HG02642 (cell line): ENCODE data around the gene NFATC3.

Experiments used
- ATAC-seq: cut with Tn5 transposase; IDR thresholded peaks from one replicate; pipeline ENCODE4 v1.9.1; 2021; ENCODE audit warnings: mild to moderate bottlenecking; ENCODE audit not compliant: unreplicated experiment, poor library complexity

Gene NFATC3

GRCh38 chr16:68072038-68072695 is 13.0 kb upstream of the NFATC3 start:
- ATAC-seq = no peak

- peak; percentile 2 for ATAC-seq
These were observed 11.0 kb upstream of the NFATC3 start for GRCh38 chr16:68073902-68074760.

GRCh38 chr16:68074850-68075555 is 10.2 kb upstream of the NFATC3 start:
- peak; percentile 73 for ATAC-seq

GRCh38 chr16:68075980-68076379 is 9.2 kb upstream of the NFATC3 start:
- ATAC-seq = no peak

- ATAC-seq = no peak
These were observed 8.6 kb upstream of the NFATC3 start for GRCh38 chr16:68076560-68076959.

- ATAC-seq = no peak
These were observed 7.1 kb upstream of the NFATC3 start for GRCh38 chr16:68077866-68078700.

- ATAC-seq = no peak
These were observed 6.3 kb upstream of the NFATC3 start for GRCh38 chr16:68078701-68079375.

- no peak for ATAC-seq
These were observed 5.9 kb upstream of the NFATC3 start for GRCh38 chr16:68079376-68079625.

GRCh38 chr16:68079626-68080344 is 5.4 kb upstream of the NFATC3 start:
- no peak for ATAC-seq

- no peak for ATAC-seq
These were observed 3.1 kb upstream of the NFATC3 start for GRCh38 chr16:68081861-68082628.

- ATAC-seq = no peak
These were observed 2.4 kb upstream of the NFATC3 start for GRCh38 chr16:68082629-68083238.

- no peak for ATAC-seq
These were observed 1.9 kb upstream of the NFATC3 start for GRCh38 chr16:68083239-68083781.

- ATAC-seq = no peak
These were observed 1.2 kb upstream of the NFATC3 start for GRCh38 chr16:68083861-68084503.

GRCh38 chr16:68084504-68085258 is 489 bp upstream of the NFATC3 start:
- peak; percentile 62 for ATAC-seq

GRCh38 chr16:68086336-68086841 is 1.2 kb downstream of the NFATC3 start:
- no peak for ATAC-seq

- no peak for ATAC-seq
These were observed 1.7 kb downstream of the NFATC3 start for GRCh38 chr16:68086860-68087268.

- ATAC-seq = no peak
These were observed 2.5 kb downstream of the NFATC3 start for GRCh38 chr16:68087688-68088087.
